CD14-positive monocyte (primary cell): Measurements from ENCODE around the gene DMC1. TPM values are rescaled to one million over a fixed set of nuclear protein-coding genes. Genes with fewer than 3 reads are reported as not detected.

Source experiments
- DNase-seq, 3 donors: peaks; one replicate each; pipeline ENCODE4 v3.0.0-alpha.2; 2011 to 2022
- H2AFZ ChIP-seq: 2 replicates; pipeline ENCODE4 v1.6.0; 2012; ENCODE audit warnings: mild to moderate bottlenecking, low read depth, low read length, inconsistent platforms; ENCODE audit not compliant: insufficient read depth, poor library complexity, severe bottlenecking
- H3K27ac ChIP-seq, 2 donors: 1 replicate in 1 of 2; 2 replicates in 1 of 2; pipeline ENCODE4 v1.5.1; 2012 to 2013; ENCODE audit warnings: low read length in 2 of 2, control low read depth in 1 of 2, inconsistent platforms in 1 of 2, low read depth in 1 of 2, mild to moderate bottlenecking in 1 of 2
- H3K27me3 ChIP-seq, 2 donors: one replicate each; pipeline versions ENCODE4 v1.6.0 to v1.6.1; 2011 to 2013; ENCODE audit warnings: low read length in 2 of 2; ENCODE audit not compliant: control insufficient read depth in 2 of 2, insufficient read depth in 2 of 2
- H3K36me3 ChIP-seq, 2 donors: replicated peaks in 1 of 2; 1 replicate in 1 of 2; 2 replicates in 1 of 2; pipeline versions ENCODE4 v1.5.1 to v1.6.1; 2012 to 2013; ENCODE audit warnings: low read length in 2 of 2, control low read depth in 1 of 2, inconsistent platforms in 1 of 2, mild to moderate bottlenecking in 1 of 2; ENCODE audit not compliant: insufficient read depth in 2 of 2, control insufficient read depth in 1 of 2
- H3K4me1 ChIP-seq, 2 donors: 1 replicate in 1 of 2; 2 replicates in 1 of 2; pipeline versions ENCODE4 v1.5.1 to v1.6.1; 2012 to 2013; ENCODE audit warnings: low read length in 2 of 2, control low read depth in 1 of 2, inconsistent platforms in 1 of 2, mild to moderate bottlenecking in 1 of 2, moderate library complexity in 1 of 2; ENCODE audit not compliant: insufficient read depth in 2 of 2, control insufficient read depth in 1 of 2
- H3K4me2 ChIP-seq: replicated peaks from 2 replicates; pipeline ENCODE3; 2012; ENCODE audit warnings: low read length, moderate library complexity, mild to moderate bottlenecking; ENCODE audit not compliant: poor library complexity, severe bottlenecking; ENCODE audit errors: extremely low read depth
- H3K4me3 ChIP-seq, 3 experiments: fragments of 200-600 bp in 1 of 3; sonication (generic) in 1 of 3; replicated peaks in 1 of 3; 1 replicate in 2 of 3; 2 replicates in 1 of 3; pipeline ENCODE4 v1.5.1; 2011 to 2013; ENCODE audit warnings: low read length in 3 of 3, mild to moderate bottlenecking in 3 of 3, control low read depth in 2 of 3, low read depth in 2 of 3, inconsistent platforms in 1 of 3, moderate library complexity in 1 of 3
- H3K79me2 ChIP-seq: 2 replicates; pipeline ENCODE4 v1.6.0; 2012; ENCODE audit warnings: mild to moderate bottlenecking, control low read depth, inconsistent platforms, low read length, moderate library complexity; ENCODE audit not compliant: insufficient read depth
- H3K9ac ChIP-seq: 2 replicates; pipeline ENCODE4 v1.6.0; 2017; ENCODE audit warnings: low read length, mild to moderate bottlenecking; ENCODE audit not compliant: insufficient read depth, poor library complexity, severe bottlenecking
- H3K9me3 ChIP-seq, 2 donors: replicated peaks in 1 of 2; 1 replicate in 1 of 2; 2 replicates in 1 of 2; pipeline versions ENCODE4 v1.5.1 to v1.6.1; 2012 to 2013; ENCODE audit warnings: low read length in 2 of 2, control low read depth in 1 of 2; ENCODE audit not compliant: control insufficient read depth in 1 of 2, insufficient read depth in 1 of 2
- H4K20me1 ChIP-seq: 2 replicates; pipeline ENCODE4 v1.6.0; 2012; ENCODE audit warnings: mild to moderate bottlenecking, low read length, control low read depth, moderate library complexity; ENCODE audit not compliant: insufficient read depth
- H3K27ac Mint-ChIP-seq, 7 donors: one replicate each; pipeline ENCODE4 v1.8.0; 2020; ENCODE audit warnings: mild to moderate bottlenecking in 7 of 7, mixed read lengths in 7 of 7, moderate library complexity in 6 of 7, inconsistent platforms in 2 of 7
- H3K27me3 Mint-ChIP-seq, 3 donors: one replicate each; pipeline ENCODE4 v1.8.0; 2021 to 2022; ENCODE audit warnings: low read depth in 3 of 3, mild to moderate bottlenecking in 3 of 3, mixed read lengths in 3 of 3, moderate library complexity in 3 of 3, inconsistent platforms in 1 of 3
- H3K36me3 Mint-ChIP-seq, 2 donors: one replicate each; pipeline ENCODE4 v1.8.0; 2020; ENCODE audit warnings: mixed read lengths in 2 of 2, inconsistent platforms in 1 of 2, mild to moderate bottlenecking in 1 of 2
- H3K4me1 Mint-ChIP-seq: one replicate; pipeline ENCODE4 v1.8.0; 2020; ENCODE audit warnings: mild to moderate bottlenecking, mixed read lengths
- H3K4me3 Mint-ChIP-seq, 2 donors: one replicate each; pipeline ENCODE4 v1.8.0; 2020; ENCODE audit warnings: mild to moderate bottlenecking in 2 of 2, mixed read lengths in 2 of 2, moderate library complexity in 1 of 2
- H3K9me3 Mint-ChIP-seq, 7 donors: one replicate each; pipeline ENCODE4 v1.8.0; 2020 to 2022; ENCODE audit warnings: mixed read lengths in 7 of 7, mild to moderate bottlenecking in 6 of 7, moderate library complexity in 6 of 7, inconsistent platforms in 2 of 7
- WGBS: methylation state at CpG from one replicate; pipeline ENCODE4 v1.1.5; 2013; ENCODE audit warnings: missing lambda C conversion rate; ENCODE audit not compliant: insufficient coverage; 5-methylcytosine and 5-hydroxymethylcytosine counted together
- intact Hi-C, 2 donors: fragments of 100-400 bp; cut with micrococcal nuclease; formaldehyde crosslinking; loops; one replicate each; pipeline versions ENCODE4 v1.15.0 to v1.15.1; 2023
- polyA plus RNA-seq, 3 donors: library from polyadenylated mRNA; depleted of rRNA in 1 of 3; unstranded in 2 of 3; stranded (reverse) in 1 of 3; fragments of 300-500 nt in 2 of 3; fragments of >200 nt in 1 of 3; fragmentation: Illumina TruSeq in 2 of 3; gene quantifications; 1 replicate in 2 of 3; 2 replicates in 1 of 3; pipeline ENCODE4 v1.2.3, GENCODE V29; 2012 to 2021
- TF ChIP-seq, protein P1 (sequence below): fragments of 200-600 bp; IDR thresholded peaks from one replicate; pipeline ENCODE4 v1.8.0; 2022; ENCODE audit warnings: antibody characterized with exemption, mild to moderate bottlenecking

DMC1 gene
- polyA plus RNA-seq, 3 donors = not detected

DNA sequence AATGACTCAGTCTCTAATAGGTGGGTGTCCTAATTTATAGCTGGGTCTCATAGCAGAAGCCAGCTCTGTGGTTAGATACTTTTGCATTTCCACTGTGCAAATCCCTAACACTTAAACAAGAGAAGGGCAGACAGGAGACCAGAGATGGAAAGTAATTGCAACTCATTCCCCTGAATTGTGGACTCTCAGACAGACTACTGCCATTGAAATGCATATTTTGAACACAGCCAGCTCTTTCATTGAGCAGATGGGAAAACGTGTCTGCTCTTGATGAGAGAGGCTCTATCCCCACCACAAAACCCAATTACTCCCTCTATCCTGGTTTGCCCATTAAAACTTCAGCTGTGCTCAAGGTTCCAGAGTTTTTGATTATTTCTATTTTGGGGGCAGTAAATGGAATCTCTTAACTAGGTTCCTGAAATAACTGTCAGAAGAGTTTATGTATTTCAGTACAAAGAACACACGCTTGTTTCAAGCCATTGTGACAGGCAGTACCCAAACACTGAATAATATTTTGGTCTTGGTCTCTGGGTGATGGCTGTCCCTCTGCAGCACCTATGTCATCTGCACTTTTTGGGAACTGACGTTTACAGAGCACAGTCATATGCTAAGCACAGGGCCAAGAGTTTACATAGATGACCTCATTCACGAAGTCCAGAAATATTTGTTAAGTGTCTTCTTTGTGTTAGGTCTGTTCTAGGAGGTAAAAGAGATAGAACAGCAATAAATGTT, 44.5 kb upstream of the DMC1 start:
- TF ChIP-seq, protein P1, sequence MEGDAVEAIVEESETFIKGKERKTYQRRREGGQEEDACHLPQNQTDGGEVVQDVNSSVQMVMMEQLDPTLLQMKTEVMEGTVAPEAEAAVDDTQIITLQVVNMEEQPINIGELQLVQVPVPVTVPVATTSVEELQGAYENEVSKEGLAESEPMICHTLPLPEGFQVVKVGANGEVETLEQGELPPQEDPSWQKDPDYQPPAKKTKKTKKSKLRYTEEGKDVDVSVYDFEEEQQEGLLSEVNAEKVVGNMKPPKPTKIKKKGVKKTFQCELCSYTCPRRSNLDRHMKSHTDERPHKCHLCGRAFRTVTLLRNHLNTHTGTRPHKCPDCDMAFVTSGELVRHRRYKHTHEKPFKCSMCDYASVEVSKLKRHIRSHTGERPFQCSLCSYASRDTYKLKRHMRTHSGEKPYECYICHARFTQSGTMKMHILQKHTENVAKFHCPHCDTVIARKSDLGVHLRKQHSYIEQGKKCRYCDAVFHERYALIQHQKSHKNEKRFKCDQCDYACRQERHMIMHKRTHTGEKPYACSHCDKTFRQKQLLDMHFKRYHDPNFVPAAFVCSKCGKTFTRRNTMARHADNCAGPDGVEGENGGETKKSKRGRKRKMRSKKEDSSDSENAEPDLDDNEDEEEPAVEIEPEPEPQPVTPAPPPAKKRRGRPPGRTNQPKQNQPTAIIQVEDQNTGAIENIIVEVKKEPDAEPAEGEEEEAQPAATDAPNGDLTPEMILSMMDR = no peak
- Histone ChIP-seq H3K4me2 (no peak overlapping the region), H3K79me2 (no peaks in the 10 kb centered on the region), H3K27me3 (no peaks in the 10 kb centered on the region), H3K4me1 (no peaks in the 10 kb centered on the region), H3K27ac (no peak overlapping the region), H3K9ac (no peak overlapping the region), H3K36me3 (no peaks in the 10 kb centered on the region), H4K20me1 (no peaks in the 10 kb centered on the region), H3K4me3 (no peak overlapping the region), H2AFZ (no peak overlapping the region), H3K9me3 (peaks cover 0 to 4% of the 10 kb centered on the region in 2 donors)
- WGBS = 100% methylated on average over 2 of the region's 4 CpGs
- Mint-ChIP-seq H3K36me3 (no peaks in the 10 kb centered on the region), H3K9me3 (peaks cover 4 to 14% (median 13%) of the 10 kb centered on the region in 7 donors), H3K27ac (no peak overlapping the region), H3K4me1 (no peaks in the 10 kb centered on the region), H3K27me3 (peaks cover 0 to 4% (median 2%) of the 10 kb centered on the region in 3 donors), H3K4me3 (no peak overlapping the region)
- DNase-seq = no peak
- intact Hi-C loops = no loop called here

- Histone ChIP-seq H3K4me2 (no peak overlapping the region), H4K20me1 (no peaks in the 10 kb centered on the region)
Measured at GRCh38 chr22:38613588-38613987, 43.6 kb upstream of the DMC1 start.

More at GRCh38 chr22:38613588-38613987, 43.6 kb upstream of the DMC1 start:
- no peaks in the 10 kb centered on the region for H3K36me3 ChIP-seq
- no peak for DNase-seq
- H3K9me3 ChIP-seq = peaks cover 0 to 4% of the 10 kb centered on the region in 2 donors
- no peak overlapping the region for H3K27ac ChIP-seq
- Mint-ChIP-seq H3K27ac (no peak overlapping the region), H3K27me3 (peaks cover 0 to 6% (median 4%) of the 10 kb centered on the region in 3 donors), H3K4me1 (no peaks in the 10 kb centered on the region), H3K9me3 (peaks cover 4 to 10% (median 9%) of the 10 kb centered on the region in 7 donors), H3K36me3 (no peaks in the 10 kb centered on the region), H3K4me3 (no peak overlapping the region)
- 96% methylated on average over 3 of the region's 4 CpGs for WGBS
- H3K79me2 ChIP-seq = no peaks in the 10 kb centered on the region
- intact Hi-C loops = no loop called here
- H3K9ac ChIP-seq = no peak overlapping the region
- TF ChIP-seq, protein P1 = no peak
- no peaks in the 10 kb centered on the region for H3K4me1 ChIP-seq
- H3K4me3 ChIP-seq = no peak overlapping the region
- no peak overlapping the region for H2AFZ ChIP-seq
- no peaks in the 10 kb centered on the region for H3K27me3 ChIP-seq
